Measurements from ENCODE around the gene SLC35D1.

DNA sequence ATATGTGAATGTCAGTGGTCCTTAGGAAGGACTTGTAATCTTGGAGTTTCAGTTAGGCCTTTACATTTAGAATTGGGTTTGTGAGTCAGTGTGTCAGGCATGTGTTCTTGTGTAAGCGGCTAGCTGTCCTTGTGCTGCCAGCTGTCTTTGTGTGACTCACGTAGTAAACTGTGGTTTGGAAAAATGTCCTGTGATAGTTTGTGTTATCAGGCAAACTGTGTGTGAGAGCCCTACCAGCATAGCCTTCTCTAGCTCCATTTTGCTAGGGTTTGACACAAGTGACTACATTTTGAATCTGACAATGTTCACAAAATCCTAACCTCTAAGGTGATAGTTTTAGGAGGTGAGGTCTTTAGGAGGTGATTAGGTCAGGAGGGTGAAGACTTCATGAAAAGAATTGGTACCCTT lies 6.9 kb upstream of the SLC35D1 start:
- no peak for TF ChIP-seq TAF1 (IDR thresholded peaks at IDR 0.05; ENCODE audit: borderline replicate concordance, insufficient read depth, low read length)
- TF ChIP-seq POLR2AphosphoS5 (IDR thresholded peaks at IDR 0.05; ENCODE audit: low read depth, low read length): no peak
- TF ChIP-seq, protein P1, sequence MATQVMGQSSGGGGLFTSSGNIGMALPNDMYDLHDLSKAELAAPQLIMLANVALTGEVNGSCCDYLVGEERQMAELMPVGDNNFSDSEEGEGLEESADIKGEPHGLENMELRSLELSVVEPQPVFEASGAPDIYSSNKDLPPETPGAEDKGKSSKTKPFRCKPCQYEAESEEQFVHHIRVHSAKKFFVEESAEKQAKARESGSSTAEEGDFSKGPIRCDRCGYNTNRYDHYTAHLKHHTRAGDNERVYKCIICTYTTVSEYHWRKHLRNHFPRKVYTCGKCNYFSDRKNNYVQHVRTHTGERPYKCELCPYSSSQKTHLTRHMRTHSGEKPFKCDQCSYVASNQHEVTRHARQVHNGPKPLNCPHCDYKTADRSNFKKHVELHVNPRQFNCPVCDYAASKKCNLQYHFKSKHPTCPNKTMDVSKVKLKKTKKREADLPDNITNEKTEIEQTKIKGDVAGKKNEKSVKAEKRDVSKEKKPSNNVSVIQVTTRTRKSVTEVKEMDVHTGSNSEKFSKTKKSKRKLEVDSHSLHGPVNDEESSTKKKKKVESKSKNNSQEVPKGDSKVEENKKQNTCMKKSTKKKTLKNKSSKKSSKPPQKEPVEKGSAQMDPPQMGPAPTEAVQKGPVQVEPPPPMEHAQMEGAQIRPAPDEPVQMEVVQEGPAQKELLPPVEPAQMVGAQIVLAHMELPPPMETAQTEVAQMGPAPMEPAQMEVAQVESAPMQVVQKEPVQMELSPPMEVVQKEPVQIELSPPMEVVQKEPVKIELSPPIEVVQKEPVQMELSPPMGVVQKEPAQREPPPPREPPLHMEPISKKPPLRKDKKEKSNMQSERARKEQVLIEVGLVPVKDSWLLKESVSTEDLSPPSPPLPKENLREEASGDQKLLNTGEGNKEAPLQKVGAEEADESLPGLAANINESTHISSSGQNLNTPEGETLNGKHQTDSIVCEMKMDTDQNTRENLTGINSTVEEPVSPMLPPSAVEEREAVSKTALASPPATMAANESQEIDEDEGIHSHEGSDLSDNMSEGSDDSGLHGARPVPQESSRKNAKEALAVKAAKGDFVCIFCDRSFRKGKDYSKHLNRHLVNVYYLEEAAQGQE (IDR thresholded peaks at IDR 0.05; ENCODE audit: insufficient read depth in 1 of 2, low read depth in 2 of 2, low read length in 2 of 2): no peak
- TF ChIP-seq SIN3A (IDR thresholded peaks at IDR 0.05; ENCODE audit: borderline replicate concordance, insufficient read depth, low read length): no peak

Data from PFSK-1 (cell line).